Measurements from ENCODE around the gene PHLDB1.

DNA sequence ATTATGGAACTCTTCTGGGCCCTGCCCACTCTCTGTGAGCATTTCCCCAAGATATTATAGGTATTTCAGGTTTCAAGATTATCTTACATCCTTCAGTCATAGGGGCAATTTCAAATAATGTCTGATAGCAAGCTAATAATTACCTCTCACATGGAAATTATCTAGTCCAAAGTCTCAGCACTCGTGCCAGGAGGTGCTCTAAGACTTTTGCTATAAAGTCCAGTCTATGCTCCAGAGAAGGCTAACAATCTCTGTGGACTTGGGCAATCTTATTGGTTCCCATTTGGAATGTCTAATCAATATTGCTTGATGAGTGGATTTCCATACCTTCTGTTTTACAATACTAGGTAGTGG lies 66.6 kb downstream of the PHLDB1 start:
- no peak for TF ChIP-seq POLR2A (IDR thresholded peaks at IDR 0.05)
- TF ChIP-seq, protein P1, sequence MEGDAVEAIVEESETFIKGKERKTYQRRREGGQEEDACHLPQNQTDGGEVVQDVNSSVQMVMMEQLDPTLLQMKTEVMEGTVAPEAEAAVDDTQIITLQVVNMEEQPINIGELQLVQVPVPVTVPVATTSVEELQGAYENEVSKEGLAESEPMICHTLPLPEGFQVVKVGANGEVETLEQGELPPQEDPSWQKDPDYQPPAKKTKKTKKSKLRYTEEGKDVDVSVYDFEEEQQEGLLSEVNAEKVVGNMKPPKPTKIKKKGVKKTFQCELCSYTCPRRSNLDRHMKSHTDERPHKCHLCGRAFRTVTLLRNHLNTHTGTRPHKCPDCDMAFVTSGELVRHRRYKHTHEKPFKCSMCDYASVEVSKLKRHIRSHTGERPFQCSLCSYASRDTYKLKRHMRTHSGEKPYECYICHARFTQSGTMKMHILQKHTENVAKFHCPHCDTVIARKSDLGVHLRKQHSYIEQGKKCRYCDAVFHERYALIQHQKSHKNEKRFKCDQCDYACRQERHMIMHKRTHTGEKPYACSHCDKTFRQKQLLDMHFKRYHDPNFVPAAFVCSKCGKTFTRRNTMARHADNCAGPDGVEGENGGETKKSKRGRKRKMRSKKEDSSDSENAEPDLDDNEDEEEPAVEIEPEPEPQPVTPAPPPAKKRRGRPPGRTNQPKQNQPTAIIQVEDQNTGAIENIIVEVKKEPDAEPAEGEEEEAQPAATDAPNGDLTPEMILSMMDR (IDR thresholded peaks at IDR 0.05): no peak

Data from heart left ventricle (tissue), 13 donors.